DND-41 (cell line): ENCODE results near the gene ERG.

Source experiments
- ATAC-seq: fragments of 200-7000 bp; cut with Tn5 transposase; 3 replicates; pipeline ENCODE4 v1.9.1; 2021; ENCODE audit warnings: low read depth; ENCODE audit not compliant: insufficient read depth
- DNase-seq: peaks from one replicate; pipeline ENCODE4 v3.0.0-alpha.2; 2020
- H2AFZ ChIP-seq: 2 replicates; pipeline ENCODE4 v1.6.0; 2012; ENCODE audit warnings: low read depth, low read length
- H3K27ac ChIP-seq: 2 replicates; pipeline ENCODE4 v1.5.1; 2012; ENCODE audit warnings: low read length, inconsistent platforms
- H3K27me3 ChIP-seq: fragments of 200-600 bp; sonication (generic); 2 replicates; pipeline ENCODE4 v1.6.0; 2012; ENCODE audit warnings: low read length, mild to moderate bottlenecking, inconsistent platforms; ENCODE audit not compliant: insufficient read depth, poor library complexity
- H3K36me3 ChIP-seq: 2 replicates; pipeline ENCODE4 v1.5.1; 2012; ENCODE audit warnings: low read length, inconsistent platforms; ENCODE audit not compliant: insufficient read depth
- H3K4me1 ChIP-seq: 2 replicates; pipeline ENCODE4 v1.5.1; 2012; ENCODE audit warnings: mild to moderate bottlenecking, low read length; ENCODE audit not compliant: insufficient read depth
- H3K4me2 ChIP-seq: 2 replicates; pipeline ENCODE4 v1.6.0; 2012; ENCODE audit warnings: mild to moderate bottlenecking, moderate library complexity, low read length, inconsistent platforms; ENCODE audit not compliant: insufficient read depth
- H3K4me3 ChIP-seq, 2 experiments: fragments of 200-600 bp in 1 of 2; shearing (Covaris generic) in 1 of 2; 2 replicates each; pipeline ENCODE4 v1.5.1; 2012 to 2016; ENCODE audit warnings: inconsistent platforms in 2 of 2, low read length in 2 of 2, mild to moderate bottlenecking in 2 of 2, low read depth in 1 of 2, moderate library complexity in 1 of 2
- H3K79me2 ChIP-seq: 2 replicates; pipeline ENCODE4 v1.6.0; 2012; ENCODE audit warnings: low read length, inconsistent platforms; ENCODE audit not compliant: insufficient read depth
- H3K9ac ChIP-seq: 2 replicates; pipeline ENCODE4 v1.6.0; 2012; ENCODE audit warnings: low read depth, mild to moderate bottlenecking, inconsistent platforms, low read length, moderate library complexity
- H3K9me3 ChIP-seq: 2 replicates; pipeline ENCODE4 v1.5.1; 2012; ENCODE audit warnings: low read length, moderate library complexity, mild to moderate bottlenecking, inconsistent platforms; ENCODE audit not compliant: insufficient read depth, severe bottlenecking
- H4K20me1 ChIP-seq: 2 replicates; pipeline ENCODE4 v1.6.0; 2012; ENCODE audit warnings: low read length; ENCODE audit not compliant: insufficient read depth
- EZH2 ChIP-seq: IDR thresholded peaks from 3 replicates; pipeline ENCODE4 v1.6.1; 2012; ENCODE audit warnings: borderline replicate concordance, low read depth, mild to moderate bottlenecking, moderate library complexity, low read length, inconsistent platforms; ENCODE audit not compliant: severe bottlenecking
- TF ChIP-seq, protein P1 (sequence below): IDR thresholded peaks from 2 replicates; pipeline ENCODE4 v1.5.1; 2012; ENCODE audit warnings: borderline replicate concordance, low read length, moderate library complexity, mild to moderate bottlenecking; ENCODE audit not compliant: poor library complexity, severe bottlenecking; ENCODE audit errors: extremely low read depth

Gene ERG

DNA sequence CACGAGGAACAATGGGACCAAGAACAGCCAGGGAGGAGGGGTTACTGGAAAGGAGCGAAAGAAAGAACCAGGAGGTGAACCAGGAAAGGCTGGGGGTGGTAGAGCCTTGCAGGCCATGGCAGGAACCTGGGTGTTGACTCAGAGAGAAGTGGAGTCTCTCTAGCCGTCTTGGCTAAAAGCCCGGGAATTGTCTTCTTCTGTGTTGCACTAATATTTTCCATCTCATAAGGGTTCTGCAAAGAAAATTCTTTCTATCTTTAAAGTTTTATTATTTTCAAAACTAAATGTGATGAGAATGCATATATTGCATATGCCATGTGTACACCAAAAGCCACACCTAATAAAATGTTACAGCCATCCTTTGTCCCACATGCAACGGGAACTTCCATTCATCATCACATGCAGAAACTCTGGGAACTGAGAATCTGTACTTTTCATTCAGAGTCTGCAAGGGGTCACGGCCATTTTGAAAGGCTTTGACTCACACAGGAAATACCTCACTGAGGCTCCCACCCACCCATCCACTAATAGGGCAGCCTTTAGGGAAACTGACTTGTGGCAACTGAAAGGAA is 38.0 kb downstream of the ERG start:
- no peaks in the 10 kb centered on the region for H3K9me3 ChIP-seq
- no peaks in the 10 kb centered on the region for H3K36me3 ChIP-seq
- H3K27ac ChIP-seq, result no peak overlapping the region
- H3K79me2 ChIP-seq, result no peaks in the 10 kb centered on the region
- H4K20me1 ChIP-seq, result no peaks in the 10 kb centered on the region
- DNase-seq, result no peak
- TF ChIP-seq, protein P1, sequence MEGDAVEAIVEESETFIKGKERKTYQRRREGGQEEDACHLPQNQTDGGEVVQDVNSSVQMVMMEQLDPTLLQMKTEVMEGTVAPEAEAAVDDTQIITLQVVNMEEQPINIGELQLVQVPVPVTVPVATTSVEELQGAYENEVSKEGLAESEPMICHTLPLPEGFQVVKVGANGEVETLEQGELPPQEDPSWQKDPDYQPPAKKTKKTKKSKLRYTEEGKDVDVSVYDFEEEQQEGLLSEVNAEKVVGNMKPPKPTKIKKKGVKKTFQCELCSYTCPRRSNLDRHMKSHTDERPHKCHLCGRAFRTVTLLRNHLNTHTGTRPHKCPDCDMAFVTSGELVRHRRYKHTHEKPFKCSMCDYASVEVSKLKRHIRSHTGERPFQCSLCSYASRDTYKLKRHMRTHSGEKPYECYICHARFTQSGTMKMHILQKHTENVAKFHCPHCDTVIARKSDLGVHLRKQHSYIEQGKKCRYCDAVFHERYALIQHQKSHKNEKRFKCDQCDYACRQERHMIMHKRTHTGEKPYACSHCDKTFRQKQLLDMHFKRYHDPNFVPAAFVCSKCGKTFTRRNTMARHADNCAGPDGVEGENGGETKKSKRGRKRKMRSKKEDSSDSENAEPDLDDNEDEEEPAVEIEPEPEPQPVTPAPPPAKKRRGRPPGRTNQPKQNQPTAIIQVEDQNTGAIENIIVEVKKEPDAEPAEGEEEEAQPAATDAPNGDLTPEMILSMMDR, result no peak
- TF ChIP-seq EZH2, result no peak
- H2AFZ ChIP-seq, result peak overlapping the region; percentile 17; the same call in 1 of the 2 replicates
- ATAC-seq, result no peak
- no peak overlapping the region for H3K9ac ChIP-seq
- peaks cover 6% of the 10 kb centered on the region for H3K27me3 ChIP-seq
- H3K4me2 ChIP-seq, result no peak overlapping the region
- no peak overlapping the region for H3K4me3 ChIP-seq
- no peaks in the 10 kb centered on the region for H3K4me1 ChIP-seq

DNA sequence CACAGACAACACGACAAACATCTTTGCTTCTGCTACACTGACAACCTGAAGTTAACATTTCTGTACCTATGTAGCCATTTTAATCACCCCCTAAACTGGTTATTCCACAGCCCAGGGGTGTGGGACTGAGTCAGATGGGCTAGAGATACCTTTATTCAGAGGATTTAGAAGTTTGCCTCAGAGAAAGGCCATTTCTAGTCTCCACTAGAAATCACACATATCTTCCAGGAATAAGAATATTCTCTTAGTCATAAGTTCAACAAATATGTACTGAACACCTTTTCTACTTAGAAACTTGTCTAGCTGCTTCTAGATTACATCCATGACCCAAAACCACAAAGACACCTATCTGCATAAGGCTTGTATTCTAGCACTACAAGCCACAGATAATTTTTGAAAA is 38.8 kb downstream of the ERG start:
- no peak overlapping the region for H3K27ac ChIP-seq
- H3K4me3 ChIP-seq, result no peak overlapping the region
- H3K9me3 ChIP-seq, result no peaks in the 10 kb centered on the region
- no peak overlapping the region for H3K4me2 ChIP-seq
- H3K27me3 ChIP-seq, result peaks cover 6% of the 10 kb centered on the region
- H2AFZ ChIP-seq, result no peak overlapping the region
- ATAC-seq (no peak), DNase-seq (no peak)
- TF ChIP-seq EZH2, result no peak
- TF ChIP-seq, protein P1, result no peak
- no peaks in the 10 kb centered on the region for H3K79me2 ChIP-seq
- H3K4me1 ChIP-seq, result no peaks in the 10 kb centered on the region
- H4K20me1 ChIP-seq, result no peaks in the 10 kb centered on the region
- no peak overlapping the region for H3K9ac ChIP-seq
- H3K36me3 ChIP-seq, result no peaks in the 10 kb centered on the region

DNA sequence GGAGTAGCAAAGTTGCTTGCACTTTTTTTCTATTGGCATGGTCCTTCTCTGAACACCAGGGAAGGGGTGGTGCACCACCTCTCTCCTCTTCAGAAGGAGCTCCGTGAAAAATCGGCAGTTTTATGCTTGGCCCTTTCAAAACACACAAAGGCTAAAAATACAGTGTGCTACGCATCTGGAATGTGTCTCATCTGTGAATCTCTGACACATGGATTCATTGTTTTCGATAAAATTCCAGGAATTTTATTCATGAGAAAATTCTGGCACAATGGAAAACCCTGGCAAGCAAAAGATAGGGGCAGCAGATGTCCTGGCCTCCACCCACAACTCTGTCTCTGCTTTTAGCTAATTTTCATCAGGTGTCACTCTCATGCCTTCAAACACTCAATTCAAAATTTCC is 42.9 kb downstream of the ERG start:
- no peak overlapping the region for H3K4me2 ChIP-seq
- H3K9ac ChIP-seq, result no peak overlapping the region
- DNase-seq (no peak), ATAC-seq (no peak)
- H2AFZ ChIP-seq, result no peak overlapping the region
- no peaks in the 10 kb centered on the region for H4K20me1 ChIP-seq
- no peak overlapping the region for H3K27ac ChIP-seq
- H3K4me1 ChIP-seq, result no peaks in the 10 kb centered on the region
- H3K27me3 ChIP-seq, result peaks cover 4% of the 10 kb centered on the region
- no peak overlapping the region for H3K4me3 ChIP-seq
- no peaks in the 10 kb centered on the region for H3K79me2 ChIP-seq
- TF ChIP-seq EZH2, result no peak
- TF ChIP-seq, protein P1, result no peak
- no peaks in the 10 kb centered on the region for H3K36me3 ChIP-seq
- H3K9me3 ChIP-seq, result no peaks in the 10 kb centered on the region
